Peyer's patch (tissue), 4 donors: Measurements from ENCODE around the gene EFNA2. TPM values are rescaled to one million over a fixed set of nuclear protein-coding genes. Genes with fewer than 3 reads are reported as not detected.

Experiments used
- DNase-seq, 3 donors: peaks; one replicate each; pipeline ENCODE4 v3.0.0-alpha.2; 2017 to 2019
- H3K27ac ChIP-seq, 4 donors: fragments of 200-600 bp; sonication (generic); one replicate each; pipeline ENCODE4 v1.5.1; 2016 to 2019
- H3K27me3 ChIP-seq, 2 donors: fragments of 200-600 bp; sonication (generic); one replicate each; pipeline ENCODE4 v1.5.1; 2019
- H3K36me3 ChIP-seq, 3 donors: fragments of 200-600 bp; sonication (generic); one replicate each; pipeline ENCODE4 v1.5.1; 2016 to 2019
- H3K4me1 ChIP-seq, 4 donors: fragments of 200-600 bp; sonication (generic); one replicate each; pipeline ENCODE4 v1.5.1; 2016 to 2019
- H3K4me3 ChIP-seq, 4 donors: fragments of 200-600 bp; sonication (generic); 1 replicate in 3 of 4; 2 replicates in 1 of 4; pipeline ENCODE4 v1.5.1; 2016 to 2019; ENCODE audit warnings: mild to moderate bottlenecking in 1 of 4
- H3K9me3 ChIP-seq, 4 donors: fragments of 200-600 bp; sonication (generic); one replicate each; pipeline ENCODE4 v1.5.1; 2016 to 2019; ENCODE audit warnings: mild to moderate bottlenecking in 1 of 4
- POLR2A ChIP-seq, 2 donors: fragments of 450-650 bp; IDR thresholded peaks; one replicate each; pipeline ENCODE4 v1.5.1; 2017; ENCODE audit warnings: antibody characterized with exemption in 2 of 2, mild to moderate bottlenecking in 2 of 2, moderate library complexity in 2 of 2
- total RNA-seq, 4 donors: library from RNA; depleted of rRNA; stranded (reverse); fragments of >200 nt; gene quantifications; one replicate each; pipeline ENCODE4 v1.1.0, GENCODE V29; 2016
- TF ChIP-seq, protein P1 (sequence below), 6 experiments: fragments of 450-650 bp in 4 of 6; fragments of 200-600 bp in 2 of 6; sonication (generic) in 1 of 6; IDR thresholded peaks; one replicate each; pipeline ENCODE4 v1.5.1; 2017 to 2019; ENCODE audit warnings: antibody characterized with exemption in 6 of 6, mild to moderate bottlenecking in 3 of 6, moderate library complexity in 1 of 6

EFNA2 gene
- total RNA-seq, 4 donors from 2014 or later: 21.5 to 34.1 (median 32.3) TPM

DNA sequence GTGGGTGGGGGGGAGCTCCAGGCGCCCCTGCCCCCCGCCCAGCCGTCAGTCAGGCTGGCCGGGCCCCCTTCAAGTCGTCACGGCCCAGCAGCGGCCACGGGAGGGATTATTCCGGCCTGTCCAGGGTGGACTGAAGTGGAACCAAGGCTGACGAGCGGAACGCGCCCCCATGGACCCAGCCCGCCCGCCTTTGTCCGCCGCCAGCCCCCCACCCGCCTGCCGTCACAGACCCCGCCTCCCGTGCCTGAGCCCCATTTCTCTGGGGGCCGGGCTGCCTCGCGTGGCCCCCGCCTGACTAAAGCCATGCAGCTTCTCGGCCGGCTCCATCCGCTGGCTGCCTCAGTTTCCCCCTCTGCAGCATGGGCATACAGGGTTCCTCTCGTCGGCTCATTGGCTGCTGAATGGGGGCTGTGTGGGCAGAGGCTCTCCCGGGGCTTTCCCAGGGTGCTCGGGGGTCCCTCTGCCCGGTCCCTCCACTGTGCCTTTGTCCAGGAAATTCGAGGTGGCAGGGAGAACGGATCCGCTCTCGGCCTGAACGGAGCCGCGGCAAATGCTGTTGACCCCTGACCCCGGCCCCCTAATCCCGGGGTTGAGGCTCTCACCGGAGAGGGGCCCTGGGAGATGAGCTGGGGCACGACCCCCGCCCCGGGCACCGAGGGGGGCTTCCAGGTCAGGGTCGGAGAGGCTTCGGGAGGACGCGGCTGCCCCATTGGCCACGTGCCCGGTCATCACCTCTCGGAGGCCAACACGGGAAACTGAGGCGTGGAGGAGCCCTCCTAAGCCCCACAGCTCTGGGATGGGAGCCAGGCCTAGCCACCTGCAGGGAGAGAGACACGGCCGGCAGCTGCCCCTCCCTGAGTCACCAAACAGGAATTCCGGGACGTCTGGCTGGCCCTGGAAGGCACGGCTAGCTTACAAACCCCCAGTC is 27.4 kb downstream of the EFNA2 start:
- H3K27ac ChIP-seq: no peak overlapping the region
- H3K27me3 ChIP-seq: peaks cover 0 to 10% of the 10 kb centered on the region in 2 donors
- no peaks in the 10 kb centered on the region for H3K9me3 ChIP-seq
- H3K36me3 ChIP-seq: no peaks in the 10 kb centered on the region
- peaks cover 0 to 10% (median 2%) of the 10 kb centered on the region in 4 donors for H3K4me1 ChIP-seq
- no peak for TF ChIP-seq POLR2A (IDR thresholded peaks at IDR 0.05)
- TF ChIP-seq, protein P1, sequence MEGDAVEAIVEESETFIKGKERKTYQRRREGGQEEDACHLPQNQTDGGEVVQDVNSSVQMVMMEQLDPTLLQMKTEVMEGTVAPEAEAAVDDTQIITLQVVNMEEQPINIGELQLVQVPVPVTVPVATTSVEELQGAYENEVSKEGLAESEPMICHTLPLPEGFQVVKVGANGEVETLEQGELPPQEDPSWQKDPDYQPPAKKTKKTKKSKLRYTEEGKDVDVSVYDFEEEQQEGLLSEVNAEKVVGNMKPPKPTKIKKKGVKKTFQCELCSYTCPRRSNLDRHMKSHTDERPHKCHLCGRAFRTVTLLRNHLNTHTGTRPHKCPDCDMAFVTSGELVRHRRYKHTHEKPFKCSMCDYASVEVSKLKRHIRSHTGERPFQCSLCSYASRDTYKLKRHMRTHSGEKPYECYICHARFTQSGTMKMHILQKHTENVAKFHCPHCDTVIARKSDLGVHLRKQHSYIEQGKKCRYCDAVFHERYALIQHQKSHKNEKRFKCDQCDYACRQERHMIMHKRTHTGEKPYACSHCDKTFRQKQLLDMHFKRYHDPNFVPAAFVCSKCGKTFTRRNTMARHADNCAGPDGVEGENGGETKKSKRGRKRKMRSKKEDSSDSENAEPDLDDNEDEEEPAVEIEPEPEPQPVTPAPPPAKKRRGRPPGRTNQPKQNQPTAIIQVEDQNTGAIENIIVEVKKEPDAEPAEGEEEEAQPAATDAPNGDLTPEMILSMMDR (IDR thresholded peaks at IDR 0.05): no peak
- DNase-seq: no peak
- H3K4me3 ChIP-seq: no peak overlapping the region

DNA sequence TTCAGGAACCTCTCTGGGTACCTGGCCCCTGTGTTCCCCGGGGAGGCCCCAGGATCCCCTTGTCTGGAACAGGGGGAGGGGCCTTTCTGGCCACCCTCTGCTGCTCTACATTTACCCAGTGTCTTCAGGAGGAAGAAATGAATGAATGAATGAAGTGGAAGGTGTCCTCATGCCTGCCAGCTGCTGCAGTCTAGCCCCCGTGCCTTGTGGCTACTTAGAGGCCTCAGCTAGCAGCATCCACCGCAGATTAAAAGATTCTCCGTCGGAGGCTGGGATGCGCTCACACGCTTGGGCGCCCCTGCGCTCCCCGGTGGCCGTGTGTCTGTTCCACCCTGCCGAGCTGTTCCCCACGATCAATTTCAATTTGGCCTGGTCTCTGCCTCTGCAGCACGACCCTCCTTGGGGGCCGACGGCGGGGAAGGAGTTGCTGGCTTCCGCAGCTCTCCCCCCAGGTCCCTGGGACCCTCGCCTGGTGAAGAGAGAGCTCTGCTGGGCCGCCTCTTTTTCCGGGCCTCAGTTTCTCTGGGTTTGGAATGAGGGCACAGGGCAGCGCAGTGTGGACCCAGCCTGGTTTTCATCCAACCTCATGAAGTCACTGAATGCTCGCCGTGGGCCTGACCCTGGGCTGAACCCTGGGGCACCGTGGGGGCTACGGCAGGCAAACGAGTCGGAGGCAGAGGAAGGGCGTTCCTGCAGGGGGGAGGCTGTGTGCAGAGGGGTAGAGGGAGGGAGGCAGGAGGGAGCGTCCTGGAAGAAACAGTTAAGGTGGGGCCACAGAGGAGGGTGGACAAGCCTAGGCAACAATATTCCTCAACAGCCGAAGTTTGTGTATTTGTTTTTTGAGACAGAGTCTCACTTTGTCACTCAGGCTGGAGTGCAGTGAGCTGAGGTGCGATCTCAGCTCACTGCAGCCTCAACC is 28.3 kb downstream of the EFNA2 start:
- no peak overlapping the region for H3K27ac ChIP-seq
- TF ChIP-seq POLR2A (IDR thresholded peaks at IDR 0.05): no peak
- TF ChIP-seq, protein P1 (IDR thresholded peaks at IDR 0.05): no peak
- no peaks in the 10 kb centered on the region for H3K9me3 ChIP-seq
- H3K36me3 ChIP-seq: no peaks in the 10 kb centered on the region
- peaks cover 0 to 16% of the 10 kb centered on the region in 2 donors for H3K27me3 ChIP-seq
- no peak overlapping the region for H3K4me3 ChIP-seq
- no peak for DNase-seq
- H3K4me1 ChIP-seq: peaks cover 0 to 10% (median 2%) of the 10 kb centered on the region in 4 donors

DNA sequence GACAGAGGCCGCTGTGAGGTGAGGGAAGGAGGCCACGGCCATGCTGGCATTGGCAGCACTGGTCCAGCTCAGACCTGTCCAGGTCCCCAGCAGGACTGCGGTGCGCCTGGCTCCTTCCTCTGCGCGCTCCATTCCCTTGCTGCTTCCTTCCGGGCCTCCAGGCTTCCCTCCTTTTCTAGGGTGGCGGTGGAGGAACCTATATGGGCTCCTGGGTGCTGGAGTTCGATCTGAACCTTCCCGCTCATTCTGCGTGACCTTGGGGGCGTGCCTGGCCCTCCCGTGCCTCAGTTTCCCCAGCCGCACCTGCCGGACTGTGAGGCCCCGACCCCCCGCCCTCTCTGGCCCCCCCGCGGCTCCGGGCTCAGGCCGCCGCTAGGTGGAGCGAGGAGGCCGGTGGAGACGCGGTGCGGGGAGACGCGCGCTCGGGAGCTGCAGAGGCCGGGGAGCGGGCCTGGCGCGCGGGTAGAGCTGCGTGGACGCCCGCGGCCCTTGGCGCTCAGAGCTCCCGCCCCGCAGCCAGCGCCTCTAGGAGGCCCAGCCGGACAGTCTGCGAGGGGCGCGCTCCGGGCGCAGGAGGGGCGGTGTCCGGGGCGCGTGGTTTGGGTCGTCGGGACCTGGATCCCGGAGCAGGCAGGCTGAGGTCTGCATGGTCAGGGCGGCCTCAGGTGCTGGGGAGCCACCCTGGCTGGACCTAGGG is 29.9 kb downstream of the EFNA2 start:
- TF ChIP-seq POLR2A (IDR thresholded peaks at IDR 0.05): no peak
- TF ChIP-seq, protein P1 (IDR thresholded peaks at IDR 0.05): peak; percentile 11 to 70 (median 59)
- Histone ChIP-seq H3K27ac (no peak overlapping the region), H3K4me1 (peaks cover 0 to 10% (median 2%) of the 10 kb centered on the region in 4 donors), H3K9me3 (no peaks in the 10 kb centered on the region), H3K27me3 (peaks cover 0 to 16% of the 10 kb centered on the region in 2 donors), H3K36me3 (no peaks in the 10 kb centered on the region), H3K4me3 (peak overlapping the region in 3 of 4 donors; percentile 20 to 43 (median 42))
- DNase-seq: peak; percentile 34 to 75 (median 68)

DNA sequence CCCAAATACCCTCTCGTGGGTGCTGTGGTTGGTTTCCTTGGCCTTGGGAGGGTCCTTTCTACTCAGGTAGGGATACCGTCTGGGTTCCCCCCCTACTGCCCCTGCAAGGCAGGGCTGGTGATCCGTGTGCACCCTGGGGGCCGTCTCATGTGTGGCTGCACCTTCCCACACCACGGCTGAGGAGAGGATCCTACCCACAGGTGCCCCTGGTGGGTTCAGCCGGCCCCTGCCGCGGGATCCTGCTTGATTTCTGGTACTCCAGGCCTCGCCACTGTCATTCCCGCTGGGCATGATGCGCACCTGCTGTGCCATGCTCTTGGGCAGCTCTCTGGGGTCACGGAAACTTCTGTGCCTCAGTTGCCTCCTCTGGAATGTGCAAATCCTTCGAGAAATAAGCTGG is 30.8 kb downstream of the EFNA2 start:
- Histone ChIP-seq H3K27ac (no peak overlapping the region), H3K4me3 (no peak overlapping the region), H3K27me3 (peaks cover 0 to 16% of the 10 kb centered on the region in 2 donors), H3K36me3 (no peaks in the 10 kb centered on the region), H3K4me1 (peaks cover 0 to 10% (median 2%) of the 10 kb centered on the region in 4 donors), H3K9me3 (no peaks in the 10 kb centered on the region)
- no peak for DNase-seq
- TF ChIP-seq, protein P1 (IDR thresholded peaks at IDR 0.05): no peak
- no peak for TF ChIP-seq POLR2A (IDR thresholded peaks at IDR 0.05)
